Left ventricle myocardium inferior (tissue), 1 donor: ENCODE data around the gene EIF4EBP2. TPM values are rescaled to one million over a fixed set of nuclear protein-coding genes. Genes with fewer than 3 reads are reported as not detected.

Experiments used
- DNase-seq: peaks from one replicate; pipeline ENCODE4 v3.0.0-alpha.2; 2020
- H3K27ac ChIP-seq: fragments of 200-600 bp; replicated peaks from 2 replicates; pipeline ENCODE4 v1.8.0; 2021
- H3K27me3 ChIP-seq: fragments of 200-600 bp; 2 replicates; pipeline ENCODE4 v1.8.0; 2021; ENCODE audit warnings: low read depth
- H3K36me3 ChIP-seq: fragments of 200-600 bp; 2 replicates; pipeline ENCODE4 v1.8.0; 2021
- H3K4me1 ChIP-seq: fragments of 200-600 bp; 2 replicates; pipeline ENCODE4 v1.8.0; 2021
- H3K4me3 ChIP-seq: fragments of 200-600 bp; 2 replicates; pipeline ENCODE4 v1.8.0; 2021; ENCODE audit warnings: mild to moderate bottlenecking, moderate library complexity
- H3K9me3 ChIP-seq: fragments of 200-600 bp; replicated peaks from 2 replicates; pipeline ENCODE4 v1.8.0; 2021
- CTCF ChIP-seq: fragments of 200-600 bp; IDR thresholded peaks from 2 replicates; pipeline ENCODE4 v1.8.0; 2021; ENCODE audit warnings: antibody characterized with exemption, mild to moderate bottlenecking, borderline replicate concordance
- intact Hi-C: fragments of 100-400 bp; cut with micrococcal nuclease; formaldehyde crosslinking; loops from one replicate; pipeline ENCODE4 v1.11.0; 2022
- total RNA-seq: library from RNA; stranded (reverse); fragmentation: NEBNext Ultra II Directional; extraction: Animal tissue kit (Norgen Biotek cat#: 25700); gene quantifications from one replicate; pipeline ENCODE4 v1.2.1, GENCODE V29; 2021
- donor health status: DM: no; HTN: yes; CAD: no; lungs with severe emphysema.

The EIF4EBP2 gene
- total RNA-seq, 1 donor from 2014 or later: 75.1 TPM

DNA sequence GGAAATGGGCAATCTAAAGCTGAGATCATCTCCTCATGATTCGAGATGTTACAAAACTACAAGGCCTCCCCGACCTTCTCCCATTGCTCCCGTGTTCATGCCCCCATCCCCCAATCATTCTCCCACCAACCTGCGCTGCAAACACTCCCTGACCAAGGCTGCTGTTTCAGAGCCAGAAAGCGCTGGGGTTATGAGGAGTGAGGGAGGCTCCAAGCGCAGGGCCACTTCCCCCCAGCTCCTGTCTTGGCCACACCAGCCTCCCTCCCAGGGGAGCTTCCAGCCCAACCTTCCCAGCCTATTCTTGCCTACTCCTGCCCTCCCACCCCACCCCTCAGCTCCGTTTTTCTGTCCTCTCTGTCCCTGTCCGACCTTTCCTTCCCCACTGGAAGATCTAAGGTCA lies 52.2 kb downstream of the EIF4EBP2 start:
- no peaks in the 10 kb centered on the region for H3K36me3 ChIP-seq
- intact Hi-C loops: no loop called here
- H3K4me1 ChIP-seq: peaks cover 28% of the 10 kb centered on the region
- no peak for TF ChIP-seq CTCF
- H3K27me3 ChIP-seq: no peaks in the 10 kb centered on the region
- no peaks in the 10 kb centered on the region for H3K9me3 ChIP-seq
- no peak overlapping the region for H3K27ac ChIP-seq
- H3K4me3 ChIP-seq: no peak overlapping the region
- DNase-seq: no peak

GRCh38 chr10:70457759-70458305 lies 53.9 kb downstream of the EIF4EBP2 start:
- no peak for DNase-seq
- Histone ChIP-seq H3K36me3 (no peaks in the 10 kb centered on the region), H3K4me3 (peak overlapping the region; percentile 69), H3K27me3 (no peaks in the 10 kb centered on the region), H3K9me3 (no peaks in the 10 kb centered on the region), H3K27ac (peak overlapping the region; percentile 89), H3K4me1 (peaks cover 43% of the 10 kb centered on the region)
- intact Hi-C loops: no loop called here
- no peak for TF ChIP-seq CTCF

DNA sequence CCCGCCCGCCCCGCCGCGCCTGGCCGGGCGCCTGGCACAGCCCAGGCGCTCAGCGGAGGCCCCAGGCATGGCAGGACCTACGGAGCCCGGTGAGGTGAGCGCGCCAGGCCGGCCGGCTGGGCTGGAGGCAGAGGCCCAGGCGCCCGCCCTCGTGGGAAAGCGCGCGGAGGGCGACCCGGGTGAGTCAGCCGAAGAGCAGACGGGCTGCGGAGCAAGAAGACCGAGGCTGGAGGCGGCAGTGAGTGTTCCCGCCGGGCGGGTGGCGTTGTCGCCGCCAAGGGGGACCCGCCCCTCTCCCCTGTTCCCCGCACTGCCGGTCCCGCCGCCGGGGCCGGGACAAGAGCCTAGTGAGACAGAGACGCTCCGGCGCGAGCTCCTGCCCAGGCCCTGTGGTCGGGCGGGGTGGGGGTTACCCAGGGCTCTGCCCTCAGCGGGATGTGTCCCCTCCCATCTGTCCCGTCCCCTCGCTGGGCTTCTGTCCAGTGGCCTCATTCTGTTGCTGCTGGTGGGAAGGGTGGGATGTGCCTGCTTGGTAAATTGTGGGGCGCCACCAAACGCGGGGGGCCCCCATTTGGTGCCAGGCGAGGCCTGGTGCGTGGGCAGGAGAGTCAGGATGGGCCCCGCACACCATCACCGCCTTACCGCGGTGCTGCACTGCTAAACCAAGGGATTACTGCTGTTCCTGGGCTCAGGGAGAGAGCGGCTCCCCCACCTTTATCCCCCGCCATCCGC lies 54.5 kb downstream of the EIF4EBP2 start:
- Histone ChIP-seq H3K27me3 (no peaks in the 10 kb centered on the region), H3K27ac (peak overlapping the region; percentile 89), H3K4me3 (peak overlapping the region; percentile 69), H3K36me3 (no peaks in the 10 kb centered on the region), H3K4me1 (peaks cover 50% of the 10 kb centered on the region), H3K9me3 (no peaks in the 10 kb centered on the region)
- intact Hi-C loops: no loop called here
- peak; percentile 71 for DNase-seq
- TF ChIP-seq CTCF: peak; percentile 30

DNA sequence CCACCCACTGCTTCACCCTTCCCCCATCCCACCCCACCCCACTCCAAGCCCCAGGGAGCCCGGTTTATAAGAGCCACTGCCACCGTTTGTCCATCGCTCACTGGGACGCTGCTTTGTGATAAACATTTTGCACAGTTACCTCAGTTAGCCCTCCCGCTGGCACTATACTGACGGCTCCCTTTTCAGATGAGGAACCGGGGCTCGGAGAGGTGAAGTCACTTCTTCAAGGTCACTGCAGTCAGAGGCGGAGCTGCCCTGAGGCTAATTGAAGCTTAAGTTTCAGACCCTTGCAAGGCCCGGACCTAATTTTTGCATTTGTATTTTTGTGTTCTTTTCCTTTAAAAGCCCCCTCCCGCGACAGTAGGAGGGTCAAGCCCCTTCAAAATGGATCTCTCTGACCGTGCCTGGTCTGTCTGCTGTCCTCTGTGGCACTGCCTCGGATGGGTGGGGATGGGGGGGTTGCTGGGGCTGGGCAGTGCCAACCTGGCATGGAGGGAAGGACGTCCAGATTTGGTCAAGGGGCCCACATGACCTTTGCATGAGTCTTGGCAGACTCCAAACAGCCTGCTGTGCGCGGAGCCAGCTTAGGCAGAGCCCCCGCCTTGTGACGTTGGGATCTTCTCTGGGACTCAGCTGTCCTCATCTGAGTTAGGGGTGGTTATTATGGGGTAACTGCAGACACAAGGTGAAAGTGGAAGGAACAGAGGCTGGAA lies 55.3 kb downstream of the EIF4EBP2 start:
- Histone ChIP-seq H3K27ac (peak overlapping the region; percentile 89), H3K9me3 (no peaks in the 10 kb centered on the region), H3K36me3 (no peaks in the 10 kb centered on the region), H3K27me3 (no peaks in the 10 kb centered on the region), H3K4me3 (peak overlapping the region; percentile 69), H3K4me1 (peaks cover 53% of the 10 kb centered on the region)
- DNase-seq: no peak
- intact Hi-C loops: no loop called here
- TF ChIP-seq CTCF: no peak

DNA sequence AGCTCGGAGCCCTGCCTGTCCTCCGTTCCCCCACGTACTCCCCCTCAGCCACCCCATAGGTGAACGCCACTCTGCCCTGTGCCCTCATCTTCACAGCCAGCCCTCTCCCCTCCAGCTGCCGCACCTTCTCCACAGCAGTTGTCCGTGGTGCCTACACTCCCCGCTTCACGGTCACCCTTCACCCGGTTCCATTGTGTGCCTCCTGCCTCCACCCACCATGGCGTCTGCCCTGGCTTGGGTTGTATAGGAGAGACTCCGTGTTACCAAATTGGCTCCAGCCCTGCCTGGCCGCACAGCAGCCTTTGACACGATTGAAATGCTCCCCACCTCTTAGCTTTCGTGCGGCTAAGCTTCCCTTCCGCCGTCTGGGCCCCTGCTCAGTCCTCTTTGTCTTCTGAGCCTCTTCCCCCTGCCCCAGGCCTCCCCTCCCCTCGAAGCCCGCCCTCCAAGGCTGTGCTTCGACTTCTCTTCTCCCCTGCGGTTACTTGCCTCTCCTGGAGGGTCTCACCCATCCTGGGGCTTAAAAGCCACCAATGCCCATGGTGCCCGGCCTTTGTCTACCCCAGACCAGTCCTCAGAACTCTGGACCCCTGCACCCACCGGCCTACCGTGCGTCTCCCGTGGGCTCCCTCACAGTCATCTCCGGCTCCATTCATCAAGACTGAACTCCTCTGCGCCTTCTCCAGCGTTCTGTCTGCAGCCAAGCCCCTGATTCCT lies 56.0 kb downstream of the EIF4EBP2 start:
- Histone ChIP-seq H3K4me1 (peaks cover 53% of the 10 kb centered on the region), H3K9me3 (no peaks in the 10 kb centered on the region), H3K27me3 (no peaks in the 10 kb centered on the region), H3K36me3 (no peaks in the 10 kb centered on the region), H3K4me3 (no peak overlapping the region), H3K27ac (peak overlapping the region; percentile 89)
- no peak for TF ChIP-seq CTCF
- DNase-seq: no peak
- intact Hi-C loops: loop anchor here (2.0 to 10.0 kb wide), 2 partner anchors 81 to 295 kb away; no protein-coding TSS in a partner anchor
